Skin of body (tissue), 2 donors: Measurements from ENCODE around the gene HTR5A. TPM values are rescaled to one million over a fixed set of nuclear protein-coding genes. Genes with fewer than 3 reads are reported as not detected.

Experiments used
- small RNA-seq: library from RNA; depleted of rRNA; stranded (forward); fragments of <200 nt; gene quantifications from one replicate; pipeline ENCODE3, GENCODE V24; 2014; ENCODE audit warnings: low replicate concordance
- total RNA-seq: library from RNA; depleted of rRNA; stranded (reverse); fragments of >200 nt; gene quantifications from one replicate; pipeline ENCODE4 v1.2.3, GENCODE V29; 2014

The HTR5A gene
- total RNA-seq, 1 donor from 2014 or later, result not detected

Small RNA genes within 50 kb of the gene (small RNA-seq; reads per million reads assigned to genes)
- gene AC092628.1, result not detected

Other genes with a start within 250 kb of the HTR5A start
- gene PAXIP1, start 67.2 kb upstream of the HTR5A start, total RNA-seq, result 10.5 TPM
- 105 TPM for gene INSIG1, start 227.6 kb downstream of the HTR5A start, total RNA-seq